H1 (cell line): ENCODE measurements around the gene CFAP65. TPM values are rescaled to one million over a fixed set of nuclear protein-coding genes. Genes with fewer than 3 reads are reported as not detected.
A peak's percentile ranks its signal among the peaks of the same experiment; 100 is the strongest.

Experiments
- CTCF ChIA-PET: fragments of 300-600 bp; sonication (Branson Sonifier 250); formaldehyde crosslinking; loops from one replicate; lab custom pipeline; 2021; ENCODE audit not compliant: partially characterized antibody; lab: Charles Lee
- POLR2A ChIA-PET: fragments of 300-600 bp; sonication (Branson Sonifier 250); formaldehyde crosslinking; loops from one replicate; lab custom pipeline; 2021; ENCODE audit warnings: inconsistent platforms; ENCODE audit not compliant: partially characterized antibody; lab: Charles Lee
- DNase-seq, 2 experiments: peaks; one replicate each; pipeline versions ENCODE4 v3.0.0 to v3.0.0-alpha.2; 2010 to 2022; ENCODE audit warnings: low spot score in 2 of 2, low read depth in 1 of 2, mixed read lengths in 1 of 2
- FAIRE-seq: peaks from 2 replicates; lab custom pipeline; 2011; peaks lifted over from hg19 to GRCh38; lab: Jason Lieb, UNC
- H2AFZ ChIP-seq: 2 replicates; pipeline ENCODE4 v1.8.1; 2012; ENCODE audit warnings: low read length, inconsistent platforms
- H2AK5ac ChIP-seq: 2 replicates; pipeline ENCODE4 v1.6.1; 2013; ENCODE audit warnings: low read depth, low read length
- H2BK120ac ChIP-seq: replicated peaks from 2 replicates; pipeline ENCODE3; 2013; ENCODE audit warnings: low read depth, low read length, inconsistent platforms
- H2BK12ac ChIP-seq: 2 replicates; pipeline ENCODE4 v1.6.1; 2013; ENCODE audit warnings: low read depth, low read length
- H2BK15ac ChIP-seq: 2 replicates; pipeline ENCODE4 v1.6.1; 2013; ENCODE audit warnings: low read length
- H2BK20ac ChIP-seq: 2 replicates; pipeline ENCODE4 v1.6.1; 2013; ENCODE audit warnings: low read length
- H2BK5ac ChIP-seq: 2 replicates; pipeline ENCODE4 v1.6.1; 2013; ENCODE audit warnings: low read depth, low read length
- H3K14ac ChIP-seq: 2 replicates; pipeline ENCODE4 v1.6.1; 2013; ENCODE audit warnings: inconsistent platforms; ENCODE audit not compliant: insufficient read length
- H3K18ac ChIP-seq: 2 replicates; pipeline ENCODE4 v1.6.1; 2013; ENCODE audit warnings: low read length; ENCODE audit errors: extremely low read depth
- H3K23ac ChIP-seq: 2 replicates; pipeline ENCODE4 v1.6.1; 2013; ENCODE audit warnings: inconsistent platforms; ENCODE audit not compliant: insufficient read length
- H3K23me2 ChIP-seq: 2 replicates; pipeline ENCODE4 v1.6.1; 2013; ENCODE audit warnings: low read depth, low read length
- H3K27ac ChIP-seq: 2 replicates; pipeline ENCODE4 v1.6.1; 2011; ENCODE audit warnings: low read depth, low read length, inconsistent platforms
- H3K27me3 ChIP-seq, 4 experiments: replicated peaks in 1 of 4; 1 replicate in 1 of 4; 2 replicates in 3 of 4; pipeline versions ENCODE4 v1.6.1 to v1.8.1; 2011 to 2013; ENCODE audit warnings: low read length in 3 of 4, mild to moderate bottlenecking in 3 of 4, inconsistent platforms in 2 of 4, mixed read lengths in 2 of 4, moderate library complexity in 1 of 4; ENCODE audit not compliant: control insufficient read depth in 3 of 4, insufficient read depth in 3 of 4; ENCODE audit errors: extremely low read depth in 1 of 4
- H3K36me3 ChIP-seq, 4 experiments: 2 replicates each; pipeline versions ENCODE4 v1.6.1 to v1.8.1; 2011 to 2013; ENCODE audit warnings: mild to moderate bottlenecking in 4 of 4, low read length in 3 of 4, moderate library complexity in 2 of 4, control low read depth in 1 of 4, inconsistent platforms in 1 of 4; ENCODE audit not compliant: insufficient read depth in 4 of 4, control insufficient read depth in 2 of 4
- H3K4ac ChIP-seq: replicated peaks from 2 replicates; pipeline ENCODE3; 2013; ENCODE audit warnings: low read length, low read depth, mixed read lengths, inconsistent platforms; ENCODE audit not compliant: insufficient read length
- H3K4me1 ChIP-seq, 4 experiments: replicated peaks in 1 of 4; 1 replicate in 1 of 4; 2 replicates in 3 of 4; pipeline versions ENCODE4 v1.6.1 to v1.8.1; 2011 to 2013; ENCODE audit warnings: low read length in 3 of 4, inconsistent platforms in 2 of 4, mixed read lengths in 1 of 4; ENCODE audit not compliant: insufficient read depth in 4 of 4, control insufficient read depth in 3 of 4
- H3K4me2 ChIP-seq, 2 experiments: 2 replicates each; pipeline versions ENCODE4 v1.6.1 to v1.8.1; 2011 to 2013; ENCODE audit warnings: low read depth in 2 of 2, low read length in 2 of 2, control low read depth in 1 of 2, inconsistent platforms in 1 of 2, mild to moderate bottlenecking in 1 of 2; ENCODE audit not compliant: insufficient read depth in 1 of 2
- H3K4me3 ChIP-seq, 4 experiments: fragments of 200-600, 300-600 bp in 1 of 4; sonication (generic), shearing (Covaris generic), sonication (Bioruptor Twin) in 1 of 4; 2 replicates each; pipeline versions ENCODE4 v1.5.1 to v1.8.1; 2011 to 2016; ENCODE audit warnings: low read length in 4 of 4, low read depth in 3 of 4, control low read depth in 2 of 4, inconsistent platforms in 2 of 4, mild to moderate bottlenecking in 2 of 4, mixed read lengths in 1 of 4, moderate library complexity in 1 of 4; ENCODE audit not compliant: insufficient read depth in 2 of 4; ENCODE audit errors: extremely low read depth in 1 of 4
- H3K56ac ChIP-seq: replicated peaks from 2 replicates; pipeline ENCODE3; 2013; ENCODE audit warnings: low read depth, mild to moderate bottlenecking, mixed read lengths, low read length, inconsistent platforms; ENCODE audit not compliant: insufficient read length
- H3K79me1 ChIP-seq: 2 replicates; pipeline ENCODE4 v1.6.1; 2013; ENCODE audit warnings: low read depth, low read length, control low read depth
- H3K79me2 ChIP-seq, 2 experiments: 2 replicates each; pipeline versions ENCODE4 v1.6.1 to v1.8.1; 2012 to 2013; ENCODE audit warnings: low read length in 2 of 2, mild to moderate bottlenecking in 2 of 2, inconsistent platforms in 1 of 2; ENCODE audit not compliant: insufficient read depth in 2 of 2, control insufficient read depth in 1 of 2
- H3K9ac ChIP-seq, 4 experiments: replicated peaks in 1 of 4; 1 replicate in 1 of 4; 2 replicates in 3 of 4; pipeline versions ENCODE4 v1.6.1 to v1.8.1; 2011 to 2013; ENCODE audit warnings: low read depth in 3 of 4, low read length in 3 of 4, control low read depth in 2 of 4, mild to moderate bottlenecking in 2 of 4, moderate library complexity in 2 of 4, inconsistent platforms in 1 of 4; ENCODE audit errors: extremely low read depth in 1 of 4
- H3K9me3 ChIP-seq, 2 experiments: 2 replicates each; pipeline versions ENCODE4 v1.6.1 to v1.8.1; 2012 to 2013; ENCODE audit warnings: mild to moderate bottlenecking in 2 of 2, moderate library complexity in 2 of 2, control low read depth in 1 of 2, inconsistent platforms in 1 of 2, low read depth in 1 of 2, low read length in 1 of 2, mixed read lengths in 1 of 2; ENCODE audit not compliant: insufficient read depth in 2 of 2
- H4K20me1 ChIP-seq, 2 experiments: replicated peaks in 1 of 2; 2 replicates each; pipeline versions ENCODE3 to v1.8.1; 2011 to 2013; ENCODE audit warnings: inconsistent platforms in 2 of 2, low read length in 2 of 2, mild to moderate bottlenecking in 1 of 2; ENCODE audit not compliant: insufficient read depth in 2 of 2, control insufficient read depth in 1 of 2
- H4K5ac ChIP-seq: 2 replicates; pipeline ENCODE4 v1.6.1; 2013; ENCODE audit warnings: low read length, low read depth, mixed read lengths, inconsistent platforms; ENCODE audit not compliant: insufficient read length
- H4K8ac ChIP-seq: 2 replicates; pipeline ENCODE4 v1.8.0; 2013; ENCODE audit warnings: mild to moderate bottlenecking, moderate library complexity, low read length, inconsistent platforms; ENCODE audit not compliant: insufficient read depth; ENCODE audit errors: extremely low read depth
- H4K91ac ChIP-seq: replicated peaks from 2 replicates; pipeline ENCODE3; 2013; ENCODE audit warnings: low read length, mixed read lengths, inconsistent platforms; ENCODE audit not compliant: insufficient read length
- GTF2F1 ChIP-seq: IDR thresholded peaks from 2 replicates; pipeline ENCODE4 v1.6.1; 2012; ENCODE audit warnings: low read depth, low read length, improper control_type of control experiment, borderline replicate concordance
- MAFK ChIP-seq: IDR thresholded peaks from 2 replicates; pipeline ENCODE4 v1.6.1; 2012; ENCODE audit warnings: low read depth, mild to moderate bottlenecking, improper control_type of control experiment, low read length
- NRF1 ChIP-seq: IDR thresholded peaks from 2 replicates; pipeline ENCODE4 v1.6.1; 2011; ENCODE audit warnings: mild to moderate bottlenecking, low read depth, low read length, improper control_type of control experiment
- RAD21 ChIP-seq, 2 experiments: IDR thresholded peaks in 1 of 2; conservative IDR thresholded peaks in 1 of 2; 2 replicates each; pipeline ENCODE4 v1.6.1; 2011; ENCODE audit warnings: low read depth in 2 of 2, low read length in 2 of 2, improper control_type of control experiment in 1 of 2, inconsistent platforms in 1 of 2, mild to moderate bottlenecking in 1 of 2, moderate library complexity in 1 of 2
- SP2 ChIP-seq: IDR thresholded peaks from 2 replicates; pipeline ENCODE4 v1.6.1; 2012; ENCODE audit warnings: mild to moderate bottlenecking, low read length, inconsistent platforms
- WGBS, 2 experiments: shearing (Covaris generic) in 1 of 2; methylation state at CpG; one replicate each; pipeline versions ENCODE4 v1.1.6 to v1.1.7; 2013 to 2015; ENCODE audit warnings: low lambda C conversion rate in 2 of 2, mixed read lengths in 2 of 2, inconsistent platforms in 1 of 2, low coverage in 1 of 2, missing lambda C conversion rate in 1 of 2; ENCODE audit not compliant: insufficient replicate concordance in 2 of 2, insufficient coverage in 1 of 2, insufficient read length in 1 of 2; ENCODE audit errors: extremely low coverage in 1 of 2, missing lambda C conversion rate in 1 of 2; 5-methylcytosine and 5-hydroxymethylcytosine counted together
- polyA plus RNA-seq, 7 experiments: library from polyadenylated mRNA; depleted of rRNA in 3 of 7; stranded (reverse) in 5 of 7; unstranded in 2 of 7; fragments of >200 nt in 5 of 7; fragments of 200-250 nt in 2 of 7; gene quantifications; 1 replicate in 5 of 7; 2 replicates in 1 of 7; 4 replicates in 1 of 7; pipeline versions ENCODE4 v1.2.1 to v1.2.3, GENCODE V29; 2011 to 2013; ENCODE audit warnings: missing spikeins in 2 of 7, mixed read lengths in 2 of 7
- total RNA-seq: library from RNA; stranded (reverse); fragmentation: NEBNext Ultra II Directional; extraction: Animal tissue kit (Norgen Biotek cat#: 25700); gene quantifications from 2 replicates; pipeline ENCODE4 v1.2.1, GENCODE V29; 2021
- TF ChIP-seq, protein P1 (sequence below): IDR thresholded peaks from 2 replicates; pipeline ENCODE4 v1.6.1; 2012; ENCODE audit warnings: inconsistent platforms

Gene CFAP65
- total and polyA plus RNA-seq, 2 of the 8 experiments (the other 6 are each of a cell fraction or from before 2014, with no cell fraction given): 0.19 to 0.45 TPM

DNA sequence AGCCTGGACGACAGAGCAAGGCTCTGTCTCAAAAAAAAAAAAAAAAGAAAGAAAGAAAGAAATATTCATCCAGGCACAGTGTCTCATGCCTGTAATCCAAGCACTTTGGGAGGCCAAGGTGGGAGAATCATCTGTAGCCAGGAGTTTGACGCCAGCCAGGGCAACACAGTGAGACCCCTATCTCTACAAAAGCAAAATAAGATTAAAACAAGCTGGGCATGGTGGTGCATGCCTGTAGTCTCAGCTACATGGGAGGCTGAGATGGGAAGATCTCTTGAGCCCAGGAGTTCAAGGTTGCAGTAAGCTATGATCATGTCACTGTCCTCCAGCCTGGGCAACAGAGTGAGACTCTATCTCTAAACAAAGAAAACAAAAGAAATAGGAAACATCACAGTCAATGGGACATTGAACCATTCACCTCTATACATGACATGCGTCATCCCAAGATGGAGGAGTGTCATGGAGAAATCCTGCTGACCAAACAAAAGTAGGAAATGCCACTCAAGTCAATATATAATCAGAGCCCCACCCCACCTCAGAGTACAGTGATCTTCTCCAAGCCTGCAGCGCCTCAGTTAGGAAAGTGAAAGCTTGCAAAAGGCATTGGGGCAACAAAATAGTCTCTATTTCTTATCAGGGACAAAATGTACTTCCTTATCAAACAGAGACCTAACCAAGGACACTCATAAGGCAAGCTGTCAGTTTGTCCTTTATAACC is 66.1 kb downstream of the CFAP65 start:
- peaks cover 4 to 5% of the 10 kb centered on the region in 2 experiments for H4K20me1 ChIP-seq
- 68% methylated on average over 4 of the region's 4 CpGs; no CpG with 5 or more reads in 1 of the 2 experiments for WGBS, 2 experiments
- H2BK120ac ChIP-seq: no peak overlapping the region
- no peak overlapping the region for H3K18ac ChIP-seq
- no peak overlapping the region for H4K8ac ChIP-seq
- no peaks in the 10 kb centered on the region for H3K79me1 ChIP-seq
- no peak overlapping the region for H3K27ac ChIP-seq
- ChIA-PET POLR2A (interaction anchor here (0.8 kb wide), 1 partner anchor 11 kb away, joined by 3 read pairs; no protein-coding TSS in a partner anchor), CTCF (interaction anchor here (0.6 to 13.0 kb wide), 10 partner anchors 12 to 183 kb away, joined by 3 to 284 read pairs (median 6); partner anchors contain the start of genes CRYBA2 and WNT6)
- H2BK12ac ChIP-seq: no peak overlapping the region
- H4K91ac ChIP-seq: no peak overlapping the region
- TF ChIP-seq, protein P1, sequence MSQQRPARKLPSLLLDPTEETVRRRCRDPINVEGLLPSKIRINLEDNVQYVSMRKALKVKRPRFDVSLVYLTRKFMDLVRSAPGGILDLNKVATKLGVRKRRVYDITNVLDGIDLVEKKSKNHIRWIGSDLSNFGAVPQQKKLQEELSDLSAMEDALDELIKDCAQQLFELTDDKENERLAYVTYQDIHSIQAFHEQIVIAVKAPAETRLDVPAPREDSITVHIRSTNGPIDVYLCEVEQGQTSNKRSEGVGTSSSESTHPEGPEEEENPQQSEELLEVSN: no peak
- TF ChIP-seq RAD21 (IDR thresholded peaks at IDR 0.05 in 1 of 2, conservative IDR thresholded peaks at IDR 0.05 in 1 of 2; ENCODE audit: low read depth in 2 of 2, low read length in 2 of 2): 0 out of 4 replicates have a peak, but pooled peaks of 1 of the 2 experiments have one; percentile 7
- TF ChIP-seq NRF1: no peak
- no peak for TF ChIP-seq GTF2F1
- TF ChIP-seq MAFK: no peak
- no peak for TF ChIP-seq SP2
- H3K4me2 ChIP-seq: no peak overlapping the region
- H3K14ac ChIP-seq: no peak overlapping the region
- no peak overlapping the region for H3K4ac ChIP-seq
- H2BK15ac ChIP-seq: no peak overlapping the region
- FAIRE-seq (no peak), DNase-seq (no peak)
- no peak overlapping the region for H4K5ac ChIP-seq
- peaks cover 8 to 60% (median 33%) of the 10 kb centered on the region in 4 experiments for H3K27me3 ChIP-seq
- no peak overlapping the region for H3K4me3 ChIP-seq
- H3K9ac ChIP-seq: no peak overlapping the region
- H3K23me2 ChIP-seq: 0 out of 2 replicates have a peak, but pooled peaks cover 2% of the 10 kb centered on the region
- H2AFZ ChIP-seq: no peak overlapping the region
- no peak overlapping the region for H2BK5ac ChIP-seq
- H3K9me3 ChIP-seq: no peaks in the 10 kb centered on the region
- no peak overlapping the region for H2BK20ac ChIP-seq
- peaks cover 0 to 4% (median 1%) of the 10 kb centered on the region in 4 experiments; a peak in 2 of 7 replicates for H3K4me1 ChIP-seq
- H3K56ac ChIP-seq: no peak overlapping the region
- H3K23ac ChIP-seq: no peak overlapping the region
- H3K79me2 ChIP-seq: no peaks in the 10 kb centered on the region
- H2AK5ac ChIP-seq: no peak overlapping the region
- no peaks in the 10 kb centered on the region for H3K36me3 ChIP-seq
